ENCODE measurements around the gene BMP6. TPM values are rescaled to one million over a fixed set of nuclear protein-coding genes. Genes with fewer than 3 reads are reported as not detected.

Gene BMP6
- total and polyA plus RNA-seq, 2 donors (not counting 3 experiments of a cell fraction or from before 2014, with no cell fraction given) = 221 to 276 TPM

DNA sequence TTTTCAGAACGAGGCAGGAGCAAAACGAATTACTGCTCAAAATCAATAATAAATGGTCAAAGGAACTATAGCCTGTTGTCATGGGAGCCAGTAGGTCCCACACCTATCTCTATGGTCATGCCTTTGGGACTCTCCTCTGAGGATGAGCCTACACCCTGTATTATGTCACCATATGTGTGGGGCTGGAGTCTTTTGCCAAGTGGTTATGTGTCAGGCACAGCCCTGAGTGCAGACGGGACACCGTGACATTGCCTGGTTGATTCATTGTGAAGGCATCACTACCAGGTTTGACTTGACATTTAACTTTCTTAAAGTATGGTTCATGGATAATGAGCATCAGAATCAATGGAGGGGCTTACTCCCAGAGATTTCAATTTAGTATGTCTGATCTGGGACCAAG, 23.6 kb downstream of the BMP6 start:
- peaks cover 22% of the 10 kb centered on the region for H3K4me1 ChIP-seq (ENCODE audit: control insufficient read depth, extremely low read depth, insufficient read depth, low read length)
- no peak overlapping the region for H3K4me3 ChIP-seq (replicated peaks in 1 of 3; ENCODE audit: insufficient read depth in 1 of 3, low read depth in 1 of 3, low read length in 3 of 3)
- no peak overlapping the region for H3K4me2 ChIP-seq (ENCODE audit: insufficient read depth, low read length)
- intact Hi-C loops (cut with micrococcal nuclease) = no loop called here
- no peak for TF ChIP-seq GATA2 (IDR thresholded peaks at IDR 0.05; ENCODE audit: insufficient read depth, insufficient read length, low read depth, low read length)
- no peak for TF ChIP-seq EZH2 (IDR thresholded peaks at IDR 0.05; ENCODE audit: borderline replicate concordance, low read depth, low read length, severe bottlenecking)
- TF ChIP-seq, protein P1, sequence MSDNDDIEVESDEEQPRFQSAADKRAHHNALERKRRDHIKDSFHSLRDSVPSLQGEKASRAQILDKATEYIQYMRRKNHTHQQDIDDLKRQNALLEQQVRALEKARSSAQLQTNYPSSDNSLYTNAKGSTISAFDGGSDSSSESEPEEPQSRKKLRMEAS (IDR thresholded peaks at IDR 0.05; ENCODE audit: insufficient read depth, insufficient read length) = no peak
- no peak for TF ChIP-seq POLR2A (IDR thresholded peaks at IDR 0.05; ENCODE audit: low read depth, low read length)
- TF ChIP-seq MYC (IDR thresholded peaks at IDR 0.05; ENCODE audit: low read depth, low read length) = no peak
- no peak for TF ChIP-seq JUN (IDR thresholded peaks at IDR 0.05; ENCODE audit: borderline replicate concordance, insufficient read depth, insufficient read length, low read depth)
- TF ChIP-seq, protein P2, sequence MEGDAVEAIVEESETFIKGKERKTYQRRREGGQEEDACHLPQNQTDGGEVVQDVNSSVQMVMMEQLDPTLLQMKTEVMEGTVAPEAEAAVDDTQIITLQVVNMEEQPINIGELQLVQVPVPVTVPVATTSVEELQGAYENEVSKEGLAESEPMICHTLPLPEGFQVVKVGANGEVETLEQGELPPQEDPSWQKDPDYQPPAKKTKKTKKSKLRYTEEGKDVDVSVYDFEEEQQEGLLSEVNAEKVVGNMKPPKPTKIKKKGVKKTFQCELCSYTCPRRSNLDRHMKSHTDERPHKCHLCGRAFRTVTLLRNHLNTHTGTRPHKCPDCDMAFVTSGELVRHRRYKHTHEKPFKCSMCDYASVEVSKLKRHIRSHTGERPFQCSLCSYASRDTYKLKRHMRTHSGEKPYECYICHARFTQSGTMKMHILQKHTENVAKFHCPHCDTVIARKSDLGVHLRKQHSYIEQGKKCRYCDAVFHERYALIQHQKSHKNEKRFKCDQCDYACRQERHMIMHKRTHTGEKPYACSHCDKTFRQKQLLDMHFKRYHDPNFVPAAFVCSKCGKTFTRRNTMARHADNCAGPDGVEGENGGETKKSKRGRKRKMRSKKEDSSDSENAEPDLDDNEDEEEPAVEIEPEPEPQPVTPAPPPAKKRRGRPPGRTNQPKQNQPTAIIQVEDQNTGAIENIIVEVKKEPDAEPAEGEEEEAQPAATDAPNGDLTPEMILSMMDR (IDR thresholded peaks at IDR 0.05; ENCODE audit: extremely low read depth in 1 of 2, insufficient read depth in 1 of 2, low read depth in 1 of 2, low read length in 2 of 2) = no peak
- TF ChIP-seq POLR2AphosphoS5 (IDR thresholded peaks at IDR 0.05; ENCODE audit: insufficient read depth, low read depth, low read length) = no peak
- no peak for TF ChIP-seq FOS (IDR thresholded peaks at IDR 0.05; ENCODE audit: borderline replicate concordance, insufficient read depth, low read length)
- no peaks in the 10 kb centered on the region for H3K27me3 ChIP-seq (ENCODE audit: control insufficient read depth in 2 of 2, insufficient read depth in 2 of 2, low read length in 2 of 2)
- no TSS peak for BruUV-seq (replicated peaks)
- ChIA-PET CTCF (no interaction called here), POLR2A (no interaction called here)
- no peak overlapping the region for H2AFZ ChIP-seq (ENCODE audit: low read depth, low read length)
- H3K27ac ChIP-seq (ENCODE audit: insufficient read depth, low read depth, low read length) = no peak overlapping the region
- peaks cover 39 to 68% of the 10 kb centered on the region in 2 experiments for H3K36me3 ChIP-seq (ENCODE audit: control insufficient read depth in 2 of 2, extremely low read depth in 1 of 2, insufficient read depth in 2 of 2, low read length in 2 of 2)
- DNase-seq (ENCODE audit: low read depth, low spot score) (no peak), FAIRE-seq (no peak)
- no peaks in the 10 kb centered on the region for H3K9me3 ChIP-seq (replicated peaks; ENCODE audit: control insufficient read depth, insufficient read depth, low read length)
- H3K9ac ChIP-seq (replicated peaks; ENCODE audit: extremely low read depth, insufficient read depth, low read length) = no peak overlapping the region
- no peaks in the 10 kb centered on the region for H3K9me1 ChIP-seq (replicated peaks; ENCODE audit: control insufficient read depth, extremely low read depth, insufficient read depth, low read length)
- H4K20me1 ChIP-seq (replicated peaks; ENCODE audit: control insufficient read depth, extremely low read depth, insufficient read depth, low read length) = peaks cover 44% of the 10 kb centered on the region
- H3K79me2 ChIP-seq (ENCODE audit: control insufficient read depth, insufficient read depth, low read length) = peaks cover 100% of the 10 kb centered on the region
- dilution Hi-C loops (cut with MboI; ENCODE audit: extremely low pct_ligation_motif_present, low sequenced_read_pairs) = no loop called here

Data from endothelial cell of umbilical vein (primary cell).